Peyer's patch (tissue), 4 donors: Measurements from ENCODE around the gene SEMA3C. TPM values are rescaled to one million over a fixed set of nuclear protein-coding genes. Genes with fewer than 3 reads are reported as not detected.

Experiments used
- DNase-seq, 3 donors: peaks; one replicate each; pipeline ENCODE4 v3.0.0-alpha.2; 2017 to 2019
- H3K27ac ChIP-seq, 4 donors: fragments of 200-600 bp; sonication (generic); one replicate each; pipeline ENCODE4 v1.5.1; 2016 to 2019
- H3K27me3 ChIP-seq, 2 donors: fragments of 200-600 bp; sonication (generic); one replicate each; pipeline ENCODE4 v1.5.1; 2019
- H3K36me3 ChIP-seq, 3 donors: fragments of 200-600 bp; sonication (generic); one replicate each; pipeline ENCODE4 v1.5.1; 2016 to 2019
- H3K4me1 ChIP-seq, 4 donors: fragments of 200-600 bp; sonication (generic); one replicate each; pipeline ENCODE4 v1.5.1; 2016 to 2019
- H3K4me3 ChIP-seq, 4 donors: fragments of 200-600 bp; sonication (generic); 1 replicate in 3 of 4; 2 replicates in 1 of 4; pipeline ENCODE4 v1.5.1; 2016 to 2019; ENCODE audit warnings: mild to moderate bottlenecking in 1 of 4
- H3K9me3 ChIP-seq, 4 donors: fragments of 200-600 bp; sonication (generic); one replicate each; pipeline ENCODE4 v1.5.1; 2016 to 2019; ENCODE audit warnings: mild to moderate bottlenecking in 1 of 4
- POLR2A ChIP-seq, 2 donors: fragments of 450-650 bp; IDR thresholded peaks; one replicate each; pipeline ENCODE4 v1.5.1; 2017; ENCODE audit warnings: antibody characterized with exemption in 2 of 2, mild to moderate bottlenecking in 2 of 2, moderate library complexity in 2 of 2
- total RNA-seq, 4 donors: library from RNA; depleted of rRNA; stranded (reverse); fragments of >200 nt; gene quantifications; one replicate each; pipeline ENCODE4 v1.1.0, GENCODE V29; 2016
- TF ChIP-seq, protein P1 (sequence below), 6 experiments: fragments of 450-650 bp in 4 of 6; fragments of 200-600 bp in 2 of 6; sonication (generic) in 1 of 6; IDR thresholded peaks; one replicate each; pipeline ENCODE4 v1.5.1; 2017 to 2019; ENCODE audit warnings: antibody characterized with exemption in 6 of 6, mild to moderate bottlenecking in 3 of 6, moderate library complexity in 1 of 6

Gene SEMA3C
- total RNA-seq, 4 donors from 2014 or later, result 35.7 to 120 (median 56.4) TPM

GRCh38 chr7:80943342-80943741 lies 24.5 kb upstream of the SEMA3C start:
- Histone ChIP-seq H3K9me3 (no peaks in the 10 kb centered on the region), H3K4me1 (peaks cover 0 to 9% (median 0%) of the 10 kb centered on the region in 4 donors), H3K27me3 (no peaks in the 10 kb centered on the region), H3K36me3 (no peaks in the 10 kb centered on the region), H3K4me3 (no peak overlapping the region), H3K27ac (no peak overlapping the region)
- no peak for DNase-seq
- TF ChIP-seq POLR2A (IDR thresholded peaks at IDR 0.05), result no peak
- TF ChIP-seq, protein P1, sequence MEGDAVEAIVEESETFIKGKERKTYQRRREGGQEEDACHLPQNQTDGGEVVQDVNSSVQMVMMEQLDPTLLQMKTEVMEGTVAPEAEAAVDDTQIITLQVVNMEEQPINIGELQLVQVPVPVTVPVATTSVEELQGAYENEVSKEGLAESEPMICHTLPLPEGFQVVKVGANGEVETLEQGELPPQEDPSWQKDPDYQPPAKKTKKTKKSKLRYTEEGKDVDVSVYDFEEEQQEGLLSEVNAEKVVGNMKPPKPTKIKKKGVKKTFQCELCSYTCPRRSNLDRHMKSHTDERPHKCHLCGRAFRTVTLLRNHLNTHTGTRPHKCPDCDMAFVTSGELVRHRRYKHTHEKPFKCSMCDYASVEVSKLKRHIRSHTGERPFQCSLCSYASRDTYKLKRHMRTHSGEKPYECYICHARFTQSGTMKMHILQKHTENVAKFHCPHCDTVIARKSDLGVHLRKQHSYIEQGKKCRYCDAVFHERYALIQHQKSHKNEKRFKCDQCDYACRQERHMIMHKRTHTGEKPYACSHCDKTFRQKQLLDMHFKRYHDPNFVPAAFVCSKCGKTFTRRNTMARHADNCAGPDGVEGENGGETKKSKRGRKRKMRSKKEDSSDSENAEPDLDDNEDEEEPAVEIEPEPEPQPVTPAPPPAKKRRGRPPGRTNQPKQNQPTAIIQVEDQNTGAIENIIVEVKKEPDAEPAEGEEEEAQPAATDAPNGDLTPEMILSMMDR (IDR thresholded peaks at IDR 0.05), result no peak

DNA sequence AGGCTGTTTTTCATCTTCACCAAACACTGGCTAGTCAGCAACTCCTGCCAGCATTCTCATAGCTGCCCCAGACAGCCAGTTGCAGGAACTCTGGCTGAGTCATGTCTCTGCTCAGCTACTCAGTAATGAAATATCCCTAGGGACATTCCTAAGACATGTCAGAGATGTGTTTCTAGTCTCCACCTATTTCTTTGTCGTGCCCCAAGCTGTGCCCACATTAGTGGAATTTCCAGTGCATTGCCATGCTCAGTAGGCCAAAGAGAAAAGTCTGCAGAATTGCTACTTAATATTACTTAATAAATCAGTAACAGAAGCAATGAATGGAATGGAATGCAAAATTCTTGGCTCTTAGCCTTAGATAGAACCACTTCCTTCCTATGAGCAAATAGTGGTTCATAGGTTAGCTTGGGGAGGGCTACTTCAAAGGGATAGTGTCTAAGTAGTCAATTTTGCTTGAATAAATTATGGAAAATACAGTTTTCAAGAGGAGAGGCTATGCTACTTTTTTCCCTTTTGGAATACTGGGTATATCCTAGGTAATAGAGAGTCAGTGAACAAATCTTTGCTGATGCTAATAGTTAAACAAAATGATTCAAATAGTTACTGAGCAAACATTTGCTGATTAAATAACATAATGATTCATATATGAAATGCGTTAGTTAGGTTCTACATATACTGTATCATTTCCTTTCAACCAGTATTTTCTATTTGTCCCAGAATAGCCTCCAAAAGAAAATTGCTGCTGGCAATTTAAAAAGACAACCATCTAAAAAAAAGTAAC lies 23.6 kb upstream of the SEMA3C start:
- no peak overlapping the region for H3K4me3 ChIP-seq
- no peaks in the 10 kb centered on the region for H3K36me3 ChIP-seq
- TF ChIP-seq, protein P1 (IDR thresholded peaks at IDR 0.05), result no peak
- TF ChIP-seq POLR2A (IDR thresholded peaks at IDR 0.05), result no peak
- H3K9me3 ChIP-seq, result no peaks in the 10 kb centered on the region
- H3K27ac ChIP-seq, result peak overlapping the region in 2 of 4 donors; percentile 3 to 42
- no peaks in the 10 kb centered on the region for H3K27me3 ChIP-seq
- no peak for DNase-seq
- peaks cover 0 to 9% (median 0%) of the 10 kb centered on the region in 4 donors for H3K4me1 ChIP-seq

- Histone ChIP-seq H3K4me3 (no peak overlapping the region), H3K27ac (peak overlapping the region in 1 of 4 donors; percentile 42), H3K4me1 (peaks cover 0 to 9% (median 0%) of the 10 kb centered on the region in 4 donors), H3K27me3 (no peaks in the 10 kb centered on the region), H3K36me3 (no peaks in the 10 kb centered on the region), H3K9me3 (no peaks in the 10 kb centered on the region)
- DNase-seq, result no peak
- TF ChIP-seq POLR2A (IDR thresholded peaks at IDR 0.05), result no peak
- TF ChIP-seq, protein P1 (IDR thresholded peaks at IDR 0.05), result no peak
Observed at GRCh38 chr7:80941208-80941758, 22.4 kb upstream of the SEMA3C start.

- H3K27ac ChIP-seq, result no peak overlapping the region
Observed at GRCh38 chr7:80940539-80941207, 21.8 kb upstream of the SEMA3C start.

DNA sequence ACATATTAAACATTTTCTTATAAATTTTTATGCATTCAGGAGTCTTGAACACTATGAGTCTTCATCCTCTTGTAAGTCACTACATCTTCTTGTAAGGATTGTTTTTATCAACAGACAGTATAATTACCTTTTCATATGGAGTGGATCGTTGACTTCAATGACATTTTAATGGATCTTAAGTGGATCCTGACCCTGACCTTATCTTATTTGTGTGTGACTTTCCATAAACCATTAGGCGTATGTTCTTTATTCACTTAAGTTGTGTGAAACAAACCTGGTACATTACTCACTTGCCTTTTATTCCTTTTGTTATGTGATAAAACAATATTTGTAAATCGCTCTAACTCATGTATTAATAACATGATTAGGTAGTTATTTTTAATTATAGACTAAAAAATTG lies 18.5 kb upstream of the SEMA3C start:
- DNase-seq, result no peak
- H3K9me3 ChIP-seq, result no peaks in the 10 kb centered on the region
- H3K27ac ChIP-seq, result no peak overlapping the region
- no peak overlapping the region for H3K4me3 ChIP-seq
- H3K27me3 ChIP-seq, result no peaks in the 10 kb centered on the region
- no peaks in the 10 kb centered on the region for H3K36me3 ChIP-seq
- peaks cover 0 to 7% (median 0%) of the 10 kb centered on the region in 4 donors for H3K4me1 ChIP-seq
- TF ChIP-seq, protein P1 (IDR thresholded peaks at IDR 0.05), result no peak
- TF ChIP-seq POLR2A (IDR thresholded peaks at IDR 0.05), result no peak

More at GRCh38 chr7:80940539-80941207, 21.8 kb upstream of the SEMA3C start:
- TF ChIP-seq, protein P1 (IDR thresholded peaks at IDR 0.05), result no peak
- TF ChIP-seq POLR2A (IDR thresholded peaks at IDR 0.05), result no peak
- Histone ChIP-seq H3K36me3 (no peaks in the 10 kb centered on the region), H3K27me3 (no peaks in the 10 kb centered on the region), H3K4me3 (no peak overlapping the region), H3K4me1 (peaks cover 0 to 9% (median 0%) of the 10 kb centered on the region in 4 donors), H3K9me3 (no peaks in the 10 kb centered on the region)
- DNase-seq, result no peak
